GM18502 (cell line): ENCODE data around the gene TECTA.
"Not testable (repeated sequence)": the region's sequence is repeated elsewhere in the genome, so short reads cannot be mapped to it uniquely, and the experiment has no call there.

Source experiments
- ATAC-seq: cut with Tn5 transposase; IDR thresholded peaks from one replicate; pipeline ENCODE4 v1.9.1; 2021; ENCODE audit warnings: mild to moderate bottlenecking; ENCODE audit not compliant: unreplicated experiment, poor library complexity

Gene TECTA

DNA sequence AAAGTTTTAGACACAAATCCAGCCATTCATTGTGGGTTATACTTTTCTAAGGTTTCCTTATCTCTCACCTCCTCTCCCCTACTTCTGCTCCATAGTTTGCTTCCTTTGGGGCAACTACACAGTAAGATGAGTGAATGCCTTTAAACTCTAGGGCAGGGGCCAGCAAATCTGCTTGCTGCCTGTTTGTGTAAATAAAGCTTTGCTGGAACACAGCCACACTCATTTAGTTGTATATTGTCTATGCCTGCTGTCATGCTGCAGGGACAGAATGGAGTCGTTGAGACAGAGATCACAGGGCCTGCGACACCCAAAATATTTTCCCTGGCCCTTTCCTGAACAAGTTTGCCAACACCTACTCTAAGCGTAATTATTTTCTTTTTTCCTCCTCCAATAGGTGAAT lies 58.7 kb downstream of the TECTA start:
- no peak for ATAC-seq

DNA sequence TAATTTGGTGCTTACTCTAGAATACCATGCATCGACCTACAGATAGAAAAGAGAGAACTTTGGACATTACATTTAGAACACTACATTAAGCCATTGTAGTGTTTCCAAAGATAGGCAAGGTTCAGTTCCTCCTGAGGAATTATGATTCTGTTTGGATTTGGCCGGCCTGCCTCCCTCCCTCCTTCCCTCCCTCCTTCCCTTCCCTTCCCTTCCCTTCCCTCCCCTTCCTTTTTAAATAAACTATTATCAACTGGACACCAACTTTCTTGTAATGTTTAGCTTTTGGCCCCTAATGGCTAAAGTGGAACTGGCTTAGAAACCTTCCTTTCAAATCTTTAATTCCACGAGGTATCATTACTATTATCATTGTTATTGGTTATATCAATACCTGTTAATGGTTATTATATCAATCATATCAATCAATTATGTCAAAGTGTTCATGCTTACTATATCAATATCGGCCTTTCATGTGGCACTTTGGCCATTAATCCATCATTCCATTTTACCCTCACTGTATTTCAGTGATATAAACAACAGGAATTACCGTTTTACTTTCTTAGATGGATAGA lies 60.4 kb downstream of the TECTA start:
- ATAC-seq: no peak

DNA sequence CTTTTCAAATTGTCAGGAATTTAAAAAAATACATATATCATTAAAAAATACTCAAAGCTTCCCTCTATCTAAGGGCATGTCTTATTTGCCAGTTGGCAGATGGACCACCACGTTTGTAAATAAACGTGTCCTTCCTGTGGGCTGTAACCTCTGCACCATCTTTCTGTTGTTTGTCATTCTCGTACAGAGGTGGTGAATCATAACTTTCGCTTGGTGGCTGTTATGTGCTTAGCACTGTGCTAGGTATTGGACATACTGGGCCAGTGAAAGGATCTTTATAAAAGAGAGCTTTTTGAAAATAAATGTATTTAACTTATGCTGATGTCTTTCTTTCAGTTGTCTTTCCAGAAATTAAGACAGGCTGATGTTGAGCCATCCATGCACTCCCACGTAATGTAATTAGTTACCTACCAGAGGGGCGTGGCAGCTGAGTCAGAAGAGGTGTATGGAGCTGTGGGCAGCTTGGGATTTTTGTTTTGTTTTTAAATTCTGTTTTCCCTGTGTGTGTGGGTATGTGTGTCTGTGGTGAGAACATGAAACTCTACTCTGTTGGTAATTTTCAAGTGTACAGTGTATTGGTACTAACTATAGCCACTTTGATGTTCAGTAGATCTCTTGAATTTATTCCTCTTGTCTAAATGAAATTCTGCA lies 62.7 kb downstream of the TECTA start:
- no peak for ATAC-seq

DNA sequence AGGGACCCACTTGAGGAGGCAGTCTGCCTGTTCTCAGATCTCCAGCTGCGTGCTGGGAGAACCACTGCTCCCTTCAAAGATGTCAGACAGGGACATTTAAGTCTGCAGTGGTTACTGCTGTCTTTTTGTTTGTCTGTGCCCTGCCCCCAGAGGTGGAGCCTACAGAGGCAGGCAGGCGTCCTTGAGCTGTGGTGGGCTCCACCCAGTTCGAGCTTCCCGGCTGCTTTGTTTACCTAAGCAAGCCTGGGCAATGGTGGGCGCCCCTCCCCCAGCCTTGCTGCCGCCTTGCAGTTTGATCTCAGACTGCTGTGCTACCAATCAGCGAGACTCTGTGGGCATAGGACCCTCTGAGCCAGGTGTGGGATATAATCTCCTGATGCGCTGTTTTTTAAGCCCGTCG lies 76.6 kb downstream of the TECTA start:
- ATAC-seq: not testable (repeated sequence)

DNA sequence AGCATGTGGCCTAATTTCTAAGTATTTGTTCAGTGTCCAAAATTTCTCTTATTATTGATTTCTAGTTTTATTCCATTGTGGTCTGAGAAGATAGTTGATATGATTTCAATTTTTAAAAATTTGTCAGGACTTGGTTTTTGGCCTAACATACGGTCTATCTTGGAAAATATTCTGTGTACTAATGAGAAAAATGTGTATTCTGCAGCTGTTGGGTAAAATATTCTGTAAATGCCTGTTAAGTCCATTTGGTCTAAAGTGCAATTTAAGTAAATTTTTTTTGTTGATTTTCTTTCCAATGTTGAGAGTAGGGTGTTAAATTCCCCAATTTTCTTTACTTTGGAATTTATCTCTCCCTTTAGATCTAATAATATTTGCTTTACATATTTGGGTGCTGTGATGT lies 78.3 kb downstream of the TECTA start:
- no peak for ATAC-seq

DNA sequence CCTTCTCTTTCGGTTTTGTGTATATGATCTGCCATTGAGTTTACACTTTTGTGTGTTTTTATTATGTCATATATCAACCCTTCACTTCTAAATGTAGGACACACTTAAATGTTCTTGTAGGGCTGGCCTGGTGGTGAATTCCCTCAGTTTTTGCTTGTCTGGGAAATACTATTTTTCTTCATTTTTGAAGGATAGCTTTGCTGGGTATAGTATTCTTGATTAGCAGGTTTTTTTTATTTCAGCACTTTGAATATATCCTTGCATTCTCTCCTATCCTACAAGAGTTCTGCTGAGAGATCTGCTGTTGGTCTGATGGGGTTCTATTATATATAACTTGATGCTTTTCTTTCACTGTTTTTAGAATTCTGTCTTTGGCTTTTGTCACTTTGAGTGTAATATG lies 79.1 kb downstream of the TECTA start:
- no peak for ATAC-seq

DNA sequence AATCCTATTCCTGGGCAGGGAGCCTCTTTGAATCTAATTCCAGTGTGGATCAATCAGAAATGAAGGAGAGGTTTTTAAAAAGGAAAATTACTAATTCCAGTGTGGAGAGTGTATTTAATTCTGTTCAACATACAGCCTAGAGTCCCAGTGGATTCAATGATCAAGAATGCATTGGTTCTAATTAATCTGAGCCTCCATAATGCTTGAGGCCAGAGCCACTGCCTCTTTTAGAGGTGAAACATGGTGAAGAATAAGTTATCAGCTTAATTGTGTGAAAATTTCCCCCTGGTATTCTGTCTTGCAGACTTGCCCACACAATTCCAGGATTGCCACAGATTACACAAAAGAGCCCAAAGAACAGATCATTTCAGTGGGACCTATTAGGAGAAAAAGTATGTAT lies 87.7 kb downstream of the TECTA start:
- ATAC-seq: no peak

DNA sequence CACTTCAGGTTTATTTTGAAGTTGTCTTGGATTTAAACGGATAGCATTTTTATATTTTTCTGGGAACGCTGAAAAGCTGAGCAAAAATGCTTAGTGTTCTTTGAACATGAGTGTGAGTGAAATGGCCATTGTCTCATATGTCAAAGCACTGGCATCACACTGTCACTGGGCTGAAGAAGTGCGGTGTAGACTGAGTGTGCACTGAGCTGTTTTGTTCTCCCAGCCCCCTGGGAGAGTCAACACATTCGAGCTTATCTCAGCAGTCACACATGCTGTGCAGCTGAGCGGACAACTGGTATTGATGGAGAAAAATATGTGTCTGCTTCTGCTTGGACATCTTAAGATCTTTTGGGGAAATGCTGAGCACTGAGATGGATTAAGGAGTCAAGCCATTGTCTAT lies 90.8 kb downstream of the TECTA start:
- no peak for ATAC-seq

DNA sequence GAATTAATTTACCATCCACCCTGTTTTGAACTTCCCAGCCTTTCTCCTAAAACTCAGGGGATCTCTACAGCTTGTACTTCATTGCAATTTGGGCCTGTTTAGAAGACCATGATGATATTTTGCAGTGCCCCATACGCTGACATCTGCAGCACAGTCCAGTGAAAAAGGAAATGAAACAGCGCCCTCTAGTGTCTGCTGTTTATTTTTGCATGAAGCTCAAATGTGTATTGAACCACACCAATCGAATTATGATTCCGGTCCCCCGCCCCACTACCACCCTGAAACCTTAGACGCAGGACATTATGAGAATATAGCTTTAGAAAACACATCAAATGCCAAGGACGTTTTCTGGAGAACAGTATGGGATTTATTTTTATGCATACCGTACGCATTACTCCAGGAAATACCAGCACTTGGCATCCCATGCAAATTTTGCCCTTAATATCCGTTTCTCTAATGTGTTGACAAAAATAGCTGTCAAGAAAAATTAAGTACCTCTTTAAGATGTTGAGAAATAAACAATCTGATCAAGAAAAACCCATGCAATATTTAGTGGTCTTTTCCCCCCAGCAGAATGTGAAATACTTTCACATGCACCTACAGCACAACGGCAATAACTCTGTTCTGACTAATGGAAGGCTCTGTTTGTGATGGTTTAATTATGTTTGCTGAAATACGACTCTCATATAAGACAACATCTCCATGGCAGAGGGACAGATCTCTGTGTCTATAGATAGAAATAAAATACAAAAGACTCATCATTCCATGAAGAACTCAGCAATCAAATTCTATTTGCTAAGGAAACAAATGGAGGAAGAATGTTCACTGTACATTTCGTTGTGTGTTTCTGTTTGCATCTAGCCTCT lies 93.9 kb downstream of the TECTA start:
- peak; percentile 55 for ATAC-seq

DNA sequence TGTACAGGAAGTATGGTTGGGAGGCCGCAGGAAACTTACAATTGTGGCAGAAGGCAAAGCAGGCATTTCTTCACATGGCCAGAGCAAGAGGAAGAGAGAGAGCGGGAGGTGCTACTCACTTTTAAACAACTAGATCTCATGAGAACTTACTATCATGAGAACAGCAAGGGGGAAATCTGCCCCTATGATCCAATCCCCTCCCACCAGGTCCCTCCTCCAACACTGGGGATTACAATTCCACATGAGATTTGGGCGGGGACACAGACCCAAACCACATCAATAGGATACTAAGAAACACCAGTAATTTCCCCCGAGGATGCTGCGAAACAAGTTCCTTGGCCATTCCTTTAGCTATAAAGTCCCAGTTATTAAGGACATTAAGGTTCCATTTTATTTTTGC lies 97.4 kb downstream of the TECTA start:
- ATAC-seq: no peak

DNA sequence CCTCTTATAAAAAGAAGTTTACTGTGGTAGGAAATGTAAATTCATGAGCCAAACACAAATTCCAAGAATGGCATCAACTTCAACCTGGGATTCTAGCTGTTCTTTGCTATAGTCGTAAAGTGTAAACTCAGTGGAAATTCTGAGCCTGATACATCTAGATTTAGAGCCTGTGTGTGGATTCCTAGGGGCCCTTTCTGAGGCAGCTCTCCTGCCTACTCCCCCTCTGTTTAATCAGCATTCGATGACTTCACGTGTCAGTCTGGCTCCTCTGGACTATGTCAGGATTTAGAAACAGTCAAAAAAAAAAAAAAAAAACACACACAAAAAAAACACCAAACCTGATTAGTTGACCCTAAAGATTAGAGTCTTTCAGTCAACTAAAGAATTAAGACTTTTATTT lies 98.5 kb downstream of the TECTA start:
- ATAC-seq: no peak

DNA sequence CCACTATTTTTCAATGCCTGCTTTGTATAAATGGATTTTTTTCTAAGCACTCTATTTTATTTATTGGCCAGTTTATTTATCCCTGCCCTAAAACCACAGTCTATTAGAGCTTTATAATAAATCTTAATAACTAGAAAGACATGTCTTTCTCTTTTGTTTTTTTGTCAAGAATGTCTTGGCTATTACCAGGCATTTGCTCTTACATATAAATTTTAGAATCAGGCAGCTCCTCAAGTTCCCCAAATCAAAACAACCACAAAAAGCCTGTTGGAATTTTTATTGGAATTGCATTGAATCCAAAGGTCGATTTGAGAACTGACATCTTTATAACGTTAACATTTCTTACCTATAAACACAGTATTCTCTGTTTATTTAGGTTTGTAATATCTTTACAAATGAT lies 105.8 kb downstream of the TECTA start:
- ATAC-seq: no peak

DNA sequence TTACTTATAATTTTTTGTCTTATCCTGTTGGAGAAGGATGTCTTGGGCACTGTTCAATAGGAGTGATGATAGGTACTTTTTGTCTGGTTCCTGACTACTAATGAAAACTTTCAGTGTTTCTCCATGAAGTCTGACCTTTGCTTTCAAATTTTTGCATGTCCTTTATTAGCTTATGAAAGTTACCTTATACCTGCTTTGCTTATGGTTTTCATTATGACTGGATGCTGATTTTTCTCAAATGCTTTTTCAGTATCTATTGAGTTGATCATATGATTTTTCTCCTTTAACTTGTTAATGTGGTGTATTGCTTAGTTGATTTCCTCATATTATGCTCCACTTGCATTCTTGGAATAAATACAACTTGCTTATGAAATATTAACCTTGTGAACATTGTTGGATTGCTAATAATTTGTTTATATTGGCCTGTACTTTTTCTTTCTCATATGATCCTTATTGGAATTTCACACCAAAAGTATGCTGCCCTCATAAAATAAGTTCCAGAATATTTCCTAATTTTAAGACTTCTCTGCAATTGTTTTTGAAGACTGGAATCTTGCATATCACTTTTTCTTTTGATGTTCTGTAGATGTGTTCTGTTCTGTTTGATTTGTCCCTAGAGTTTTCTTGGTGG lies 106.6 kb downstream of the TECTA start:
- ATAC-seq: no peak

DNA sequence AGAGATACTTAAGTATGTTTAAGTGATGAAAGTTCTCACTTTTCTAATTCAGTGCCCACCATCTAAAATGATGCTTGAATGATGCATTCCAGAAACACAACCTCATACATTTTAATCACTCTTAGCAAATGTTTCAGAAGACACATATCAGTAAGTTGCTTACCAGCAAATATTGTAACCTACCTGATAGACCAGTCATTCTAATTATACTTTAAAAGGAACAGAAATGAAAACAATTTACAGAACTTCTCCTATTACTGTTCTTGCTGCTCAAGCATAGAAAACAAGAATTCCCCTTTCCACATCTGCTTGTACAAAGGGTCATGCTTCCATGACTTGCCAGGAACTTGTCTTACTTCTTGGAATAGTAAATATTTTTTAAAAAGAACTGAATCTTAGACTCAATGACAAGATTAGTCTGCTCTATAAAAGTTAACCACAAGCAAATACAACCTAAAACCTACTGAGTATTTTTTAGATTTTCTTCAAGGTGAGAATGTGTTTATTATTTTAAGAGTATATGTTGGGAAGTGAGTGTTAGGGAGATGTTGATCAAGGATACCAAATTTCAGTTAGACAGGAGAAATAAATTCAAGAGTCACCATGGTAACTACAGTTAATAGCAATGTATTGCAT lies 109.5 kb downstream of the TECTA start:
- ATAC-seq: no peak

DNA sequence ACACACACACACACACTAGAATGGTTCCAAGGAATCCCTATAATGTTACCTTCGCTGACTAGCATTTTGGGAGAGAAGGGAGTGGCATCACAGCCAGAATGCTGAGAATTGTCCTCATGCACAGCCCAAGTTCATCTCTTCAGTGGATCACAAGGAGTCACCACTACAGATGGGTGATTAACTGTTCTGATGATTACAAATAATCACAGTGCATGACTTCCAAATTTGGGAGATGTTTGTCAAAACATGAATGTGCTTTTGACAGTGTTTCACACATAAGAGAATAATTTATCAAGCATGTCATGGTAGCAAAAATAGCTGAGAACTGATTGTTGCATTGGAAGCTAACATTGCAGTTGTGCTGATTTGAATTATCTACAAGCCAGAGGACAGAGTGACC lies 110.6 kb downstream of the TECTA start:
- no peak for ATAC-seq

DNA sequence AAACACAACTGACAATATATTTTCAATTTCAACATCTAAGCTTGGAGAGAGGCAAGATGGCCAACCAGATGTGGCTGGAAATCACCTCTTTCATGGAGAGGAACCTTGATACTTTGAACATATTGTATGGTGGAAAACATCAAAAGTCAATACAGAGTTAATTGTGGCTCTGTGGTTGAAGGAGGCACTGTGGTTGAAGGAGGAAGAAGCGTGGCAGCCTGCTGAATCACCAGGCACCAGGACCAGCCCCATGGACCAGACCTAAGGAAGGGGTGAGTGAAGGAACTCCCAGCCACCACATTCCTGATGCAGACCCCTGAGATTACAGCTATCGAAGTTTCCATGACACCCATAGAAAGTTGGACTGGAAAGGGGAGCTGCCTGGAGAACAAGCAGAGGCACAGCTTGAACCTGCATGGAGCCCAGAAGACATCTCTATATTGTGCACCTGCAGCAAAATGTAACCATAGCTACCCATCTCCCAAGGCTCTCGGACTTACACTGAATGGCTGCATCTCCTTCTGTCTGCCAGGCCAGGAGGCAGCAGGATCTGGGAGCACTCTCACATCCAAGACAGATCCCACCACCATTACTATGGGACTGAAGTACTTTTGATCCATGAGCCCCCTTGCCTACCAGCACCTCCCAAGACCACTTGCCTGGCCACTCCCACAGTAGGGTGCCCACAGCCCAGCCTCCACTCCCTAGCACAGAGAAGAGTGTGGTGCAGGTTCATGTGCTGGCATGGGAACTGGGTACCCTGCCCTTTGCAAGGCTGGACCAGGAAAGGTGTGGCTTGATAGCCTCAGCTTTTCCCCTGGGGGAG lies 111.7 kb downstream of the TECTA start:
- ATAC-seq: no peak

DNA sequence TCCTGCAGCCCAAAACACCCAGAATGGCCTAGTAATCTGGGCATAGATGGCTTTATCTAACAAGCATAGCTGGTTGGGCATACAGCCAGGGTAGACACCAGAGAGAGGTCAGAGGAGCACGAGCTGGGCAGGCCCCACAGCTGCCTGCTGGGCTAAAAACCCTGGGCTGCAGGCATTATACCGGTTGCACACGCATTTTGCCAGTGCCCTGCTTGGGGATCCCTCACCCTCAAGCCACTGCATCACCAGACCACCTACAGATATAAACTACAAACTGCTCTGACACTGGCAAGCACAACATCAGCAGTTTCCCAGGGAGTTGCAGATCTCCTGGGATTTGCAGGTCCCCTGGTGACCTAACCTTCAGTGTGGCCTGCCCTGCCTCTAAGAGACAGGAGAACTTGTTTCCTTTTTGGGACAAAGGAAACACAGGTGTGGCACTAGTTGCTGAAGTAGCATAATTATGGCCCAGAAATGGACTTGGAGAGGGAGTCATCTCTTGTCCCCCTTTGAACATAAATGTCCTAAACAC lies 112.4 kb downstream of the TECTA start:
- ATAC-seq: no peak

DNA sequence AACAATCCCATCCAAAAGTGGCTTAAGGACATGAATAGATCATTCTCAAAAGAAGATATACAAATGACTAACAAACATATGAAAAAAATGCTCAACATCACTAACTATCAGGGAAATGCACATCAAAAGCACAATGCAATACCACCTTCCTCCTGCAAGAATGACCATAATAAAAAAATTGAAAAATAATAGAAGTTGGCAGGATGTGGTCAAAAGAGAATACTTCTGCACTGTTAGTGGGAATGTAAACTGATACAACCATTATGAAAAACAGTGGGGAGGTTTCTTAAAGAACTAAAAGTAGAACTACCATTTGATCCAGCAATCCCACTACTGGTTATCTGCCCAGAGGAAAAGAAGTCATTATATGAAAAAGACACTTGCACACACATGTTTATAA lies 113.8 kb downstream of the TECTA start:
- no peak for ATAC-seq

DNA sequence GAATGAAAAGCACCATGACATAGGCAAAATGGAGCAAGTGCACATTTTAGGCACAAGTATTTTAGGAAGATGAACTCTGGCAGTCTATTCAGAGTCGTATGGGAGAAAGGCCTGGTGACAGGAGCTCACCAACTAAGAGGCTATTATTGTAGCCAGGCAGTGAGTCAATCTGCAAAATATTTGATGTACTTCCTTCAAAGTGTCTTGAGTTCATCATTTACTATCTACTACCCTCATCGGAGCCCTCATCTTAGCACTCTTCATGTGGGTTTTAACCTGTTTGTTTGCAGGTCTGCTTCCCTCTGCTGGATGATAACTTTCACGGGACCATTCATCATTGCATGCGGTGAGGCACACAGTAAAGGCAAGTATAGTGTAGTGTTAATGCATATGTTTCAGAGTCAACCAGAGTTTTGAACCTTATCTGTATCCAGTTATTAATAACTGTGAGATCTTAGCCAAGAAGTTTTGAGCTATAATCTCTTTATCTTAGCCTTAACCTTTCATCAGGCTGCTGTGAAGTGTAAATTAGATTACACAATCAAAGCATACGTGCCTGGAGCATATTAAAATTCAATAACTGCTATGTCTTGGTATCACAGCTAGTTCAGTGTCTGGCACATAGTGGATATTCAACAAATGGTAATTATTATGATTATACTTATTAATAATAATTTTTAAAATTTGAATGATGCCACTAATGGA lies 120.6 kb downstream of the TECTA start:
- ATAC-seq: no peak
